DND-41 (cell line): Measurements from ENCODE around the gene MYD88.

ENCODE experiments used
- ATAC-seq: fragments of 200-7000 bp; cut with Tn5 transposase; 3 replicates; pipeline ENCODE4 v1.9.1; 2021; ENCODE audit warnings: low read depth; ENCODE audit not compliant: insufficient read depth
- DNase-seq: peaks from one replicate; pipeline ENCODE4 v3.0.0-alpha.2; 2020
- H2AFZ ChIP-seq: 2 replicates; pipeline ENCODE4 v1.6.0; 2012; ENCODE audit warnings: low read depth, low read length
- H3K27ac ChIP-seq: 2 replicates; pipeline ENCODE4 v1.5.1; 2012; ENCODE audit warnings: low read length, inconsistent platforms
- H3K27me3 ChIP-seq: fragments of 200-600 bp; sonication (generic); 2 replicates; pipeline ENCODE4 v1.6.0; 2012; ENCODE audit warnings: low read length, mild to moderate bottlenecking, inconsistent platforms; ENCODE audit not compliant: insufficient read depth, poor library complexity
- H3K36me3 ChIP-seq: 2 replicates; pipeline ENCODE4 v1.5.1; 2012; ENCODE audit warnings: low read length, inconsistent platforms; ENCODE audit not compliant: insufficient read depth
- H3K4me1 ChIP-seq: 2 replicates; pipeline ENCODE4 v1.5.1; 2012; ENCODE audit warnings: mild to moderate bottlenecking, low read length; ENCODE audit not compliant: insufficient read depth
- H3K4me2 ChIP-seq: 2 replicates; pipeline ENCODE4 v1.6.0; 2012; ENCODE audit warnings: mild to moderate bottlenecking, moderate library complexity, low read length, inconsistent platforms; ENCODE audit not compliant: insufficient read depth
- H3K4me3 ChIP-seq, 2 experiments: fragments of 200-600 bp in 1 of 2; shearing (Covaris generic) in 1 of 2; 2 replicates each; pipeline ENCODE4 v1.5.1; 2012 to 2016; ENCODE audit warnings: inconsistent platforms in 2 of 2, low read length in 2 of 2, mild to moderate bottlenecking in 2 of 2, low read depth in 1 of 2, moderate library complexity in 1 of 2
- H3K79me2 ChIP-seq: 2 replicates; pipeline ENCODE4 v1.6.0; 2012; ENCODE audit warnings: low read length, inconsistent platforms; ENCODE audit not compliant: insufficient read depth
- H3K9ac ChIP-seq: 2 replicates; pipeline ENCODE4 v1.6.0; 2012; ENCODE audit warnings: low read depth, mild to moderate bottlenecking, inconsistent platforms, low read length, moderate library complexity
- H3K9me3 ChIP-seq: 2 replicates; pipeline ENCODE4 v1.5.1; 2012; ENCODE audit warnings: low read length, moderate library complexity, mild to moderate bottlenecking, inconsistent platforms; ENCODE audit not compliant: insufficient read depth, severe bottlenecking
- H4K20me1 ChIP-seq: 2 replicates; pipeline ENCODE4 v1.6.0; 2012; ENCODE audit warnings: low read length; ENCODE audit not compliant: insufficient read depth
- CTCF ChIP-seq: IDR thresholded peaks from 2 replicates; pipeline ENCODE4 v1.5.1; 2012; ENCODE audit warnings: borderline replicate concordance, low read length, moderate library complexity, mild to moderate bottlenecking; ENCODE audit not compliant: poor library complexity, severe bottlenecking; ENCODE audit errors: extremely low read depth
- EZH2 ChIP-seq: IDR thresholded peaks from 3 replicates; pipeline ENCODE4 v1.6.1; 2012; ENCODE audit warnings: borderline replicate concordance, low read depth, mild to moderate bottlenecking, moderate library complexity, low read length, inconsistent platforms; ENCODE audit not compliant: severe bottlenecking

The MYD88 gene

GRCh38 chr3:38094999-38095398, 43.5 kb upstream of the MYD88 start:
- Histone ChIP-seq H3K36me3 (no peaks in the 10 kb centered on the region), H3K27ac (no peak overlapping the region), H3K27me3 (peaks cover 29% of the 10 kb centered on the region), H3K4me1 (no peaks in the 10 kb centered on the region), H2AFZ (no peak overlapping the region), H3K4me2 (no peak overlapping the region), H3K9me3 (no peaks in the 10 kb centered on the region), H3K79me2 (no peaks in the 10 kb centered on the region), H3K9ac (no peak overlapping the region), H3K4me3 (no peak overlapping the region), H4K20me1 (no peaks in the 10 kb centered on the region)
- no peak for DNase-seq
- ATAC-seq: no peak
- no peak for TF ChIP-seq EZH2
- no peak for TF ChIP-seq CTCF

- Histone ChIP-seq H3K4me1 (no peaks in the 10 kb centered on the region), H3K27ac (no peak overlapping the region), H3K4me2 (no peak overlapping the region), H4K20me1 (no peaks in the 10 kb centered on the region), H3K9ac (no peak overlapping the region), H3K27me3 (peaks cover 32% of the 10 kb centered on the region), H3K79me2 (no peaks in the 10 kb centered on the region), H2AFZ (no peak overlapping the region), H3K4me3 (no peak overlapping the region), H3K9me3 (no peaks in the 10 kb centered on the region), H3K36me3 (no peaks in the 10 kb centered on the region)
- ATAC-seq (no peak), DNase-seq (no peak)
- no peak for TF ChIP-seq EZH2
- TF ChIP-seq CTCF: no peak
Observed at GRCh38 chr3:38095669-38096483, 42.6 kb upstream of the MYD88 start.

GRCh38 chr3:38097446-38098375, 40.8 kb upstream of the MYD88 start:
- TF ChIP-seq EZH2 (no peak), CTCF (no peak)
- H3K4me1 ChIP-seq: no peaks in the 10 kb centered on the region
- no peak overlapping the region for H3K4me2 ChIP-seq
- no peak for ATAC-seq
- no peaks in the 10 kb centered on the region for H3K36me3 ChIP-seq
- H3K4me3 ChIP-seq: no peak overlapping the region
- peaks cover 41% of the 10 kb centered on the region for H3K27me3 ChIP-seq
- no peaks in the 10 kb centered on the region for H4K20me1 ChIP-seq
- no peaks in the 10 kb centered on the region for H3K79me2 ChIP-seq
- no peak for DNase-seq
- H3K9ac ChIP-seq: no peak overlapping the region
- no peak overlapping the region for H3K27ac ChIP-seq
- H3K9me3 ChIP-seq: no peaks in the 10 kb centered on the region
- no peak overlapping the region for H2AFZ ChIP-seq
